Neural crest cell (in vitro differentiated cells): ENCODE data around the gene PTK7. TPM values are rescaled to one million over a fixed set of nuclear protein-coding genes. Genes with fewer than 3 reads are reported as not detected.

Experiments used
- DNase-seq: peaks from one replicate; pipeline ENCODE4 v3.0.0; 2021; ENCODE audit warnings: low read depth, mixed read lengths, low spot score
- H3K27ac Mint-ChIP-seq: one replicate; pipeline ENCODE4 v1.8.0; 2021; ENCODE audit warnings: mild to moderate bottlenecking, mixed read lengths; ENCODE audit not compliant: unreplicated experiment
- H3K27me3 Mint-ChIP-seq: 2 replicates; pipeline ENCODE4 v1.8.0; 2021; ENCODE audit warnings: low read depth, mild to moderate bottlenecking, mixed read lengths
- H3K36me3 Mint-ChIP-seq: 2 replicates; pipeline ENCODE4 v1.8.0; 2021; ENCODE audit warnings: low read depth, mild to moderate bottlenecking, mixed read lengths
- H3K4me1 Mint-ChIP-seq: 2 replicates; pipeline ENCODE4 v1.8.0; 2021; ENCODE audit warnings: mixed read lengths
- H3K4me3 Mint-ChIP-seq: one replicate; pipeline ENCODE4 v1.8.0; 2021; ENCODE audit warnings: mild to moderate bottlenecking, mixed read lengths
- H3K9me3 Mint-ChIP-seq: 2 replicates; pipeline ENCODE4 v1.8.0; 2021; ENCODE audit warnings: mixed read lengths
- total RNA-seq: library from RNA; stranded (reverse); gene quantifications from 2 replicates; pipeline ENCODE4 v1.2.1, GENCODE V29; 2021
- TF ChIP-seq, protein P1 (sequence below): fragments of 200-600 bp; sonication (generic); conservative IDR thresholded peaks from 2 replicates; pipeline ENCODE4 v1.5.0; 2021; ENCODE audit warnings: antibody characterized with exemption, mild to moderate bottlenecking

Gene PTK7
- total RNA-seq, 1 donor from 2014 or later: 106 TPM

- TF ChIP-seq, protein P1, sequence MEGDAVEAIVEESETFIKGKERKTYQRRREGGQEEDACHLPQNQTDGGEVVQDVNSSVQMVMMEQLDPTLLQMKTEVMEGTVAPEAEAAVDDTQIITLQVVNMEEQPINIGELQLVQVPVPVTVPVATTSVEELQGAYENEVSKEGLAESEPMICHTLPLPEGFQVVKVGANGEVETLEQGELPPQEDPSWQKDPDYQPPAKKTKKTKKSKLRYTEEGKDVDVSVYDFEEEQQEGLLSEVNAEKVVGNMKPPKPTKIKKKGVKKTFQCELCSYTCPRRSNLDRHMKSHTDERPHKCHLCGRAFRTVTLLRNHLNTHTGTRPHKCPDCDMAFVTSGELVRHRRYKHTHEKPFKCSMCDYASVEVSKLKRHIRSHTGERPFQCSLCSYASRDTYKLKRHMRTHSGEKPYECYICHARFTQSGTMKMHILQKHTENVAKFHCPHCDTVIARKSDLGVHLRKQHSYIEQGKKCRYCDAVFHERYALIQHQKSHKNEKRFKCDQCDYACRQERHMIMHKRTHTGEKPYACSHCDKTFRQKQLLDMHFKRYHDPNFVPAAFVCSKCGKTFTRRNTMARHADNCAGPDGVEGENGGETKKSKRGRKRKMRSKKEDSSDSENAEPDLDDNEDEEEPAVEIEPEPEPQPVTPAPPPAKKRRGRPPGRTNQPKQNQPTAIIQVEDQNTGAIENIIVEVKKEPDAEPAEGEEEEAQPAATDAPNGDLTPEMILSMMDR: no peak
- DNase-seq: no peak
- Mint-ChIP-seq H3K27me3 (no peaks in the 10 kb centered on the region), H3K36me3 (peaks cover 23% of the 10 kb centered on the region), H3K9me3 (no peaks in the 10 kb centered on the region), H3K27ac (no peak overlapping the region), H3K4me3 (no peak overlapping the region), H3K4me1 (no peaks in the 10 kb centered on the region)
Measured at GRCh38 chr6:43034190-43034525, 42.0 kb upstream of the PTK7 start.

- no peak overlapping the region for H3K27ac Mint-ChIP-seq
- peaks cover 16% of the 10 kb centered on the region for H3K36me3 Mint-ChIP-seq
- DNase-seq: no peak
- no peaks in the 10 kb centered on the region for H3K27me3 Mint-ChIP-seq
- TF ChIP-seq, protein P1: no peak
- H3K4me1 Mint-ChIP-seq: no peaks in the 10 kb centered on the region
- H3K9me3 Mint-ChIP-seq: no peaks in the 10 kb centered on the region
- no peak overlapping the region for H3K4me3 Mint-ChIP-seq
Measured at GRCh38 chr6:43035495-43036194, 40.5 kb upstream of the PTK7 start.

DNA sequence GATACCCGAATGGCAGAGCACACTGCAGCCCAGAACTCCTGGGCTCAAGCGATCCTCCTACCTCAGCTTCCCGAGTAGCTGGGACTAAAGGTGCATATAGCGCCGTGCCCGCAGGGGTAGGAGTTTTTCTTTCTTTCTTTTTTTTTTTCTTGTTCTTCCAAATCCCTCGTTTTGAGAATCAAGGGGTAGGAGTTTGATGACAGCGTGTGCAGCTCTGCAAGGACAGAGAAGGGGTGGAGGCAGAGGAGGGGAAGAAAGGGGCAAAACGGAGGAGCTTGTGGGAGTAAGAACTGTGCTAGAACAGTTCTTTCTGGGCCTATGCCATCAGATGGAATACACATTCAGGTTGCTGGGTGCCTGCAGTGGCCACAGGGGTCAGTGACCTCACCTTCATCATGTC lies 39.4 kb upstream of the PTK7 start:
- TF ChIP-seq, protein P1: no peak
- H3K27me3 Mint-ChIP-seq: no peaks in the 10 kb centered on the region
- H3K4me3 Mint-ChIP-seq: no peak overlapping the region
- no peaks in the 10 kb centered on the region for H3K9me3 Mint-ChIP-seq
- H3K36me3 Mint-ChIP-seq: peaks cover 16% of the 10 kb centered on the region
- H3K4me1 Mint-ChIP-seq: no peaks in the 10 kb centered on the region
- H3K27ac Mint-ChIP-seq: no peak overlapping the region
- DNase-seq: no peak

GRCh38 chr6:43037197-43037596 lies 38.9 kb upstream of the PTK7 start:
- Mint-ChIP-seq H3K36me3 (peaks cover 13% of the 10 kb centered on the region), H3K4me1 (no peaks in the 10 kb centered on the region), H3K4me3 (peak overlapping the region; percentile 22), H3K9me3 (no peaks in the 10 kb centered on the region), H3K27me3 (no peaks in the 10 kb centered on the region), H3K27ac (no peak overlapping the region)
- DNase-seq: no peak
- TF ChIP-seq, protein P1: no peak

- Mint-ChIP-seq H3K4me1 (no peaks in the 10 kb centered on the region), H3K4me3 (no peak overlapping the region), H3K36me3 (peaks cover 13% of the 10 kb centered on the region), H3K27me3 (no peaks in the 10 kb centered on the region), H3K9me3 (no peaks in the 10 kb centered on the region), H3K27ac (no peak overlapping the region)
- TF ChIP-seq, protein P1: no peak
- no peak for DNase-seq
Measured at GRCh38 chr6:43037706-43038105, 38.4 kb upstream of the PTK7 start.
